H1 (cell line): ENCODE results near the gene HBS1L. TPM values are rescaled to one million over a fixed set of nuclear protein-coding genes. Genes with fewer than 3 reads are reported as not detected.

Source experiments
- CTCF ChIA-PET: fragments of 300-600 bp; sonication (Branson Sonifier 250); formaldehyde crosslinking; loops from one replicate; lab custom pipeline; 2021; ENCODE audit not compliant: partially characterized antibody; lab: Charles Lee
- POLR2A ChIA-PET: fragments of 300-600 bp; sonication (Branson Sonifier 250); formaldehyde crosslinking; loops from one replicate; lab custom pipeline; 2021; ENCODE audit warnings: inconsistent platforms; ENCODE audit not compliant: partially characterized antibody; lab: Charles Lee
- DNase-seq, 2 experiments: peaks; one replicate each; pipeline versions ENCODE4 v3.0.0 to v3.0.0-alpha.2; 2010 to 2022; ENCODE audit warnings: low spot score in 2 of 2, low read depth in 1 of 2, mixed read lengths in 1 of 2
- FAIRE-seq: peaks from 2 replicates; lab custom pipeline; 2011; peaks lifted over from hg19 to GRCh38; lab: Jason Lieb, UNC
- H2AFZ ChIP-seq: 2 replicates; pipeline ENCODE4 v1.8.1; 2012; ENCODE audit warnings: low read length, inconsistent platforms
- H2AK5ac ChIP-seq: 2 replicates; pipeline ENCODE4 v1.6.1; 2013; ENCODE audit warnings: low read depth, low read length
- H2BK120ac ChIP-seq: replicated peaks from 2 replicates; pipeline ENCODE3; 2013; ENCODE audit warnings: low read depth, low read length, inconsistent platforms
- H2BK12ac ChIP-seq: 2 replicates; pipeline ENCODE4 v1.6.1; 2013; ENCODE audit warnings: low read depth, low read length
- H2BK15ac ChIP-seq: 2 replicates; pipeline ENCODE4 v1.6.1; 2013; ENCODE audit warnings: low read length
- H2BK20ac ChIP-seq: 2 replicates; pipeline ENCODE4 v1.6.1; 2013; ENCODE audit warnings: low read length
- H2BK5ac ChIP-seq: 2 replicates; pipeline ENCODE4 v1.6.1; 2013; ENCODE audit warnings: low read depth, low read length
- H3K14ac ChIP-seq: 2 replicates; pipeline ENCODE4 v1.6.1; 2013; ENCODE audit warnings: inconsistent platforms; ENCODE audit not compliant: insufficient read length
- H3K18ac ChIP-seq: 2 replicates; pipeline ENCODE4 v1.6.1; 2013; ENCODE audit warnings: low read length; ENCODE audit errors: extremely low read depth
- H3K23ac ChIP-seq: 2 replicates; pipeline ENCODE4 v1.6.1; 2013; ENCODE audit warnings: inconsistent platforms; ENCODE audit not compliant: insufficient read length
- H3K23me2 ChIP-seq: 2 replicates; pipeline ENCODE4 v1.6.1; 2013; ENCODE audit warnings: low read depth, low read length
- H3K27ac ChIP-seq: 2 replicates; pipeline ENCODE4 v1.6.1; 2011; ENCODE audit warnings: low read depth, low read length, inconsistent platforms
- H3K27me3 ChIP-seq, 4 experiments: replicated peaks in 1 of 4; 1 replicate in 1 of 4; 2 replicates in 3 of 4; pipeline versions ENCODE4 v1.6.1 to v1.8.1; 2011 to 2013; ENCODE audit warnings: low read length in 3 of 4, mild to moderate bottlenecking in 3 of 4, inconsistent platforms in 2 of 4, mixed read lengths in 2 of 4, moderate library complexity in 1 of 4; ENCODE audit not compliant: control insufficient read depth in 3 of 4, insufficient read depth in 3 of 4; ENCODE audit errors: extremely low read depth in 1 of 4
- H3K36me3 ChIP-seq, 4 experiments: 2 replicates each; pipeline versions ENCODE4 v1.6.1 to v1.8.1; 2011 to 2013; ENCODE audit warnings: mild to moderate bottlenecking in 4 of 4, low read length in 3 of 4, moderate library complexity in 2 of 4, control low read depth in 1 of 4, inconsistent platforms in 1 of 4; ENCODE audit not compliant: insufficient read depth in 4 of 4, control insufficient read depth in 2 of 4
- H3K4ac ChIP-seq: replicated peaks from 2 replicates; pipeline ENCODE3; 2013; ENCODE audit warnings: low read length, low read depth, mixed read lengths, inconsistent platforms; ENCODE audit not compliant: insufficient read length
- H3K4me1 ChIP-seq, 4 experiments: replicated peaks in 1 of 4; 1 replicate in 1 of 4; 2 replicates in 3 of 4; pipeline versions ENCODE4 v1.6.1 to v1.8.1; 2011 to 2013; ENCODE audit warnings: low read length in 3 of 4, inconsistent platforms in 2 of 4, mixed read lengths in 1 of 4; ENCODE audit not compliant: insufficient read depth in 4 of 4, control insufficient read depth in 3 of 4
- H3K4me2 ChIP-seq, 2 experiments: 2 replicates each; pipeline versions ENCODE4 v1.6.1 to v1.8.1; 2011 to 2013; ENCODE audit warnings: low read depth in 2 of 2, low read length in 2 of 2, control low read depth in 1 of 2, inconsistent platforms in 1 of 2, mild to moderate bottlenecking in 1 of 2; ENCODE audit not compliant: insufficient read depth in 1 of 2
- H3K4me3 ChIP-seq, 4 experiments: fragments of 200-600, 300-600 bp in 1 of 4; sonication (generic), shearing (Covaris generic), sonication (Bioruptor Twin) in 1 of 4; 2 replicates each; pipeline versions ENCODE4 v1.5.1 to v1.8.1; 2011 to 2016; ENCODE audit warnings: low read length in 4 of 4, low read depth in 3 of 4, control low read depth in 2 of 4, inconsistent platforms in 2 of 4, mild to moderate bottlenecking in 2 of 4, mixed read lengths in 1 of 4, moderate library complexity in 1 of 4; ENCODE audit not compliant: insufficient read depth in 2 of 4; ENCODE audit errors: extremely low read depth in 1 of 4
- H3K56ac ChIP-seq: replicated peaks from 2 replicates; pipeline ENCODE3; 2013; ENCODE audit warnings: low read depth, mild to moderate bottlenecking, mixed read lengths, low read length, inconsistent platforms; ENCODE audit not compliant: insufficient read length
- H3K79me1 ChIP-seq: 2 replicates; pipeline ENCODE4 v1.6.1; 2013; ENCODE audit warnings: low read depth, low read length, control low read depth
- H3K79me2 ChIP-seq, 2 experiments: 2 replicates each; pipeline versions ENCODE4 v1.6.1 to v1.8.1; 2012 to 2013; ENCODE audit warnings: low read length in 2 of 2, mild to moderate bottlenecking in 2 of 2, inconsistent platforms in 1 of 2; ENCODE audit not compliant: insufficient read depth in 2 of 2, control insufficient read depth in 1 of 2
- H3K9ac ChIP-seq, 4 experiments: replicated peaks in 1 of 4; 1 replicate in 1 of 4; 2 replicates in 3 of 4; pipeline versions ENCODE4 v1.6.1 to v1.8.1; 2011 to 2013; ENCODE audit warnings: low read depth in 3 of 4, low read length in 3 of 4, control low read depth in 2 of 4, mild to moderate bottlenecking in 2 of 4, moderate library complexity in 2 of 4, inconsistent platforms in 1 of 4; ENCODE audit errors: extremely low read depth in 1 of 4
- H3K9me3 ChIP-seq, 2 experiments: 2 replicates each; pipeline versions ENCODE4 v1.6.1 to v1.8.1; 2012 to 2013; ENCODE audit warnings: mild to moderate bottlenecking in 2 of 2, moderate library complexity in 2 of 2, control low read depth in 1 of 2, inconsistent platforms in 1 of 2, low read depth in 1 of 2, low read length in 1 of 2, mixed read lengths in 1 of 2; ENCODE audit not compliant: insufficient read depth in 2 of 2
- H4K20me1 ChIP-seq, 2 experiments: replicated peaks in 1 of 2; 2 replicates each; pipeline versions ENCODE3 to v1.8.1; 2011 to 2013; ENCODE audit warnings: inconsistent platforms in 2 of 2, low read length in 2 of 2, mild to moderate bottlenecking in 1 of 2; ENCODE audit not compliant: insufficient read depth in 2 of 2, control insufficient read depth in 1 of 2
- H4K5ac ChIP-seq: 2 replicates; pipeline ENCODE4 v1.6.1; 2013; ENCODE audit warnings: low read length, low read depth, mixed read lengths, inconsistent platforms; ENCODE audit not compliant: insufficient read length
- H4K8ac ChIP-seq: 2 replicates; pipeline ENCODE4 v1.8.0; 2013; ENCODE audit warnings: mild to moderate bottlenecking, moderate library complexity, low read length, inconsistent platforms; ENCODE audit not compliant: insufficient read depth; ENCODE audit errors: extremely low read depth
- H4K91ac ChIP-seq: replicated peaks from 2 replicates; pipeline ENCODE3; 2013; ENCODE audit warnings: low read length, mixed read lengths, inconsistent platforms; ENCODE audit not compliant: insufficient read length
- BRCA1 ChIP-seq: IDR thresholded peaks from 2 replicates; pipeline ENCODE4 v1.6.1; 2012; ENCODE audit warnings: low read depth, low read length, improper control_type of control experiment
- CHD1 ChIP-seq: IDR thresholded peaks from 2 replicates; pipeline ENCODE4 v1.6.1; 2012; ENCODE audit warnings: low read depth, low read length, improper control_type of control experiment
- CTBP2 ChIP-seq: IDR thresholded peaks from 2 replicates; pipeline ENCODE4 v1.7.0; 2011; ENCODE audit warnings: borderline replicate concordance, mild to moderate bottlenecking, moderate library complexity, mixed read lengths, low read length; ENCODE audit not compliant: insufficient read depth, insufficient read length
- E2F6 ChIP-seq: IDR thresholded peaks from 2 replicates; pipeline ENCODE4 v1.6.1; 2012; ENCODE audit warnings: inconsistent platforms
- EP300 ChIP-seq, 2 experiments: IDR thresholded peaks; 1 replicate in 1 of 2; 2 replicates in 1 of 2; pipeline ENCODE4 v1.6.1; 2011 to 2012; ENCODE audit warnings: low read depth in 2 of 2, low read length in 2 of 2, mild to moderate bottlenecking in 2 of 2, borderline replicate concordance in 1 of 2, inconsistent platforms in 1 of 2, moderate library complexity in 1 of 2
- EZH2 ChIP-seq: fragments of 200-600 bp; sonication (generic); IDR thresholded peaks from 2 replicates; pipeline ENCODE4 v1.7.1; 2012; ENCODE audit warnings: low read depth, mild to moderate bottlenecking, moderate library complexity, low read length, inconsistent platforms; ENCODE audit not compliant: severe bottlenecking
- FOSL1 ChIP-seq: IDR thresholded peaks from 2 replicates; pipeline ENCODE4 v1.6.1; 2011; ENCODE audit warnings: mild to moderate bottlenecking, low read depth, low read length, moderate library complexity; ENCODE audit not compliant: insufficient read depth
- HDAC6 ChIP-seq: IDR thresholded peaks from one replicate; pipeline ENCODE4 v1.7.1; 2012; ENCODE audit warnings: low read depth, mild to moderate bottlenecking, inconsistent platforms, low read length, moderate library complexity
- NANOG ChIP-seq: IDR thresholded peaks from 2 replicates; pipeline ENCODE4 v1.6.1; 2011; ENCODE audit warnings: low read length, low read depth, mild to moderate bottlenecking, inconsistent platforms; ENCODE audit not compliant: insufficient read depth, poor library complexity, severe bottlenecking
- PHF8 ChIP-seq: fragments of 200-600 bp; sonication (generic); conservative IDR thresholded peaks from 2 replicates; pipeline ENCODE4 v1.7.1; 2012; ENCODE audit warnings: low read depth, mild to moderate bottlenecking, inconsistent platforms, low read length, moderate library complexity
- SIX5 ChIP-seq: IDR thresholded peaks from 2 replicates; pipeline ENCODE4 v1.6.1; 2011; ENCODE audit warnings: mild to moderate bottlenecking, low read depth, low read length
- SP4 ChIP-seq: IDR thresholded peaks from 2 replicates; pipeline ENCODE4 v1.6.1; 2012; ENCODE audit warnings: low read length, inconsistent platforms
- SUZ12 ChIP-seq: fragments of 200-600 bp; sonication (generic); IDR thresholded peaks from 2 replicates; pipeline ENCODE4 v1.6.1; 2012; ENCODE audit warnings: mild to moderate bottlenecking, inconsistent platforms, low read length, moderate library complexity, mixed read lengths
- polyA plus RNA-seq, 7 experiments: library from polyadenylated mRNA; depleted of rRNA in 3 of 7; stranded (reverse) in 5 of 7; unstranded in 2 of 7; fragments of >200 nt in 5 of 7; fragments of 200-250 nt in 2 of 7; gene quantifications; 1 replicate in 5 of 7; 2 replicates in 1 of 7; 4 replicates in 1 of 7; pipeline versions ENCODE4 v1.2.1 to v1.2.3, GENCODE V29; 2011 to 2013; ENCODE audit warnings: missing spikeins in 2 of 7, mixed read lengths in 2 of 7
- total RNA-seq: library from RNA; stranded (reverse); fragmentation: NEBNext Ultra II Directional; extraction: Animal tissue kit (Norgen Biotek cat#: 25700); gene quantifications from 2 replicates; pipeline ENCODE4 v1.2.1, GENCODE V29; 2021

HBS1L gene
- total and polyA plus RNA-seq, 2 of the 8 experiments (the other 6 are each of a cell fraction or from before 2014, with no cell fraction given): 28.1 to 97.1 TPM

GRCh38 chr6:135102191-135102590 lies 47.6 kb upstream of the HBS1L start:
- Histone ChIP-seq H3K4me3 (no peak overlapping the region), H2BK12ac (no peak overlapping the region), H3K14ac (no peak overlapping the region), H2AK5ac (no peak overlapping the region), H3K4me2 (no peak overlapping the region), H3K79me2 (no peaks in the 10 kb centered on the region), H3K27ac (no peak overlapping the region), H3K56ac (no peak overlapping the region), H2AFZ (no peak overlapping the region), H4K5ac (no peak overlapping the region), H4K8ac (no peak overlapping the region), H2BK15ac (no peak overlapping the region), H3K9ac (no peak overlapping the region), H3K23me2 (peaks cover 1% of the 10 kb centered on the region; the same call in 1 of the 2 replicates), H3K79me1 (no peaks in the 10 kb centered on the region), H3K36me3 (no peaks in the 10 kb centered on the region), H2BK5ac (no peak overlapping the region), H3K23ac (no peak overlapping the region), H4K91ac (no peak overlapping the region), H2BK20ac (no peak overlapping the region), H3K4me1 (no peaks in the 10 kb centered on the region), H2BK120ac (no peak overlapping the region), H3K9me3 (no peaks in the 10 kb centered on the region), H4K20me1 (no peaks in the 10 kb centered on the region), H3K18ac (no peak overlapping the region), H3K4ac (no peak overlapping the region), H3K27me3 (no peaks in the 10 kb centered on the region)
- DNase-seq (no peak), FAIRE-seq (no peak)
- POLR2A ChIA-PET: no interaction called here
- CTCF ChIA-PET: interaction anchor here (0.9 to 1.7 kb wide), 2 partner anchors 14 to 44 kb away, joined by 3 to 8 read pairs; no protein-coding TSS in a partner anchor
- no peak for TF ChIP-seq CHD1
- TF ChIP-seq SUZ12: no peak
- no peak for TF ChIP-seq SP4
- TF ChIP-seq NANOG: no peak
- TF ChIP-seq SIX5: no peak
- no peak for TF ChIP-seq PHF8
- no peak for TF ChIP-seq EP300 (IDR thresholded peaks at IDR 0.05; ENCODE audit: borderline replicate concordance in 1 of 2, low read depth in 2 of 2, low read length in 2 of 2)
- no peak for TF ChIP-seq E2F6
- TF ChIP-seq BRCA1: no peak
- no peak for TF ChIP-seq CTBP2
- no peak for TF ChIP-seq EZH2
- TF ChIP-seq HDAC6: no peak
- TF ChIP-seq FOSL1: no peak
- TF ChIP-seq, all 59 proteins: peak for 0
